Skeletal muscle cell (primary cell): Measurements from ENCODE around the gene CC2D1B.
"Not testable (repeated sequence)": the region's sequence is repeated elsewhere in the genome, so short reads cannot be mapped to it uniquely, and the experiment has no call there.

Experiments
- DNase-seq: peaks from one replicate; pipeline ENCODE4 v3.0.0-alpha.2; 2010; ENCODE audit warnings: low read depth
- H3K4me3 ChIP-seq: 2 replicates; pipeline ENCODE4 v1.5.1; 2011; ENCODE audit warnings: low read depth, mild to moderate bottlenecking, control low read depth, low read length, moderate library complexity

CC2D1B gene

GRCh38 chr1:52365746-52366516, at the start of gene CC2D1B:
CC2D1B (minus strand) TSS chr1:52366205; CDS start chr1:52364620, 1,585 bp downstream.
- peak; percentile 91 for DNase-seq
- H3K4me3 ChIP-seq: peak within 1 kb of the TSS; percentile 93

GRCh38 chr1:52414942-52415341, 48.9 kb upstream of the CC2D1B start:
- no peak overlapping the region for H3K4me3 ChIP-seq
- no peak for DNase-seq

GRCh38 chr1:52413410-52413989, 47.5 kb upstream of the CC2D1B start:
- DNase-seq: no peak
- H3K4me3 ChIP-seq: no peak overlapping the region

GRCh38 chr1:52404975-52405338, 39.0 kb upstream of the CC2D1B start:
- DNase-seq: no peak

GRCh38 chr1:52404116-52404974, 38.3 kb upstream of the CC2D1B start, which contains the start of the genes ORC1 and PRPF38A:
ORC1 (minus strand) TSS chr1:52404423; CDS start chr1:52402223, 2,200 bp downstream.
PRPF38A (plus strand) TSS chr1:52404602; CDS start chr1:52404750, 148 bp downstream.
- DNase-seq: peak; percentile 87
- peak within 1 kb of the TSS; percentile 99 for H3K4me3 ChIP-seq

More at GRCh38 chr1:52404975-52405338, 39.0 kb upstream of the CC2D1B start:
- peak overlapping the region; percentile 99 for H3K4me3 ChIP-seq

- DNase-seq: peak; percentile 59
- peak overlapping the region; percentile 99 for H3K4me3 ChIP-seq
Observed at GRCh38 chr1:52403566-52404115, 37.6 kb upstream of the CC2D1B start.

GRCh38 chr1:52402860-52403240, 36.8 kb upstream of the CC2D1B start:
- DNase-seq: no peak
- H3K4me3 ChIP-seq: no peak overlapping the region

GRCh38 chr1:52400131-52400530, 34.1 kb upstream of the CC2D1B start:
- no peak for DNase-seq
- H3K4me3 ChIP-seq: no peak overlapping the region

- no peak for DNase-seq
Observed at GRCh38 chr1:52399629-52400028, 33.6 kb upstream of the CC2D1B start.

GRCh38 chr1:52393174-52393573, 27.2 kb upstream of the CC2D1B start:
- H3K4me3 ChIP-seq: no peak overlapping the region
- no peak for DNase-seq

More at GRCh38 chr1:52399629-52400028, 33.6 kb upstream of the CC2D1B start:
- H3K4me3 ChIP-seq: no peak overlapping the region

- no peak overlapping the region for H3K4me3 ChIP-seq
- no peak for DNase-seq
Observed at GRCh38 chr1:52386458-52386857, 20.5 kb upstream of the CC2D1B start.

- no peak overlapping the region for H3K4me3 ChIP-seq
- no peak for DNase-seq
Observed at GRCh38 chr1:52385376-52385775, 19.4 kb upstream of the CC2D1B start.

GRCh38 chr1:52369851-52370250, 3.8 kb upstream of the CC2D1B start:
- H3K4me3 ChIP-seq: not testable (repeated sequence)

GRCh38 chr1:52368383-52369172, 2.6 kb upstream of the CC2D1B start:
- no peak for DNase-seq
- peak overlapping the region; percentile 49 for H3K4me3 ChIP-seq

More at GRCh38 chr1:52369851-52370250, 3.8 kb upstream of the CC2D1B start:
- DNase-seq: not testable (repeated sequence)

GRCh38 chr1:52367272-52367671, 1.3 kb upstream of the CC2D1B start:
- no peak for DNase-seq
- H3K4me3 ChIP-seq: no peak overlapping the region

- peak overlapping the region; percentile 93 for H3K4me3 ChIP-seq
- DNase-seq: no peak
Observed at GRCh38 chr1:52366517-52366827, 467 bp upstream of the CC2D1B start.

- H3K4me3 ChIP-seq: peak overlapping the region; percentile 93
- peak; percentile 26 for DNase-seq
Observed at GRCh38 chr1:52365071-52365745, 797 bp downstream of the CC2D1B start.

- DNase-seq: no peak
- H3K4me3 ChIP-seq: no peak overlapping the region
Observed at GRCh38 chr1:52364235-52364839, 1.7 kb downstream of the CC2D1B start.
